Suprapubic skin (tissue), 3 donors: Measurements from ENCODE around the gene SWT1.

Experiments used
- CTCF ChIP-seq, 2 donors: fragments of 200-600 bp in 1 of 2; fragments of 450-650 bp in 1 of 2; sonication (generic) in 1 of 2; IDR thresholded peaks; one replicate each; pipeline ENCODE4 v1.5.1; 2016 to 2019; ENCODE audit warnings: antibody characterized with exemption in 2 of 2, mild to moderate bottlenecking in 1 of 2, moderate library complexity in 1 of 2
- EP300 ChIP-seq: sonication (generic); formaldehyde crosslinking; IDR thresholded peaks from one replicate; pipeline ENCODE4 v1.6.1; 2017; ENCODE audit warnings: antibody characterized with exemption
- POLR2A ChIP-seq, 2 donors: fragments of 450-650 bp; IDR thresholded peaks; one replicate each; pipeline ENCODE4 v1.6.1; 2017; ENCODE audit warnings: antibody characterized with exemption in 2 of 2, mild to moderate bottlenecking in 2 of 2, moderate library complexity in 2 of 2

GRCh38 chr1:185317886-185318310 lies 160.9 kb downstream of the SWT1 start:
- no peak for TF ChIP-seq CTCF (IDR thresholded peaks at IDR 0.05)
- TF ChIP-seq POLR2A (IDR thresholded peaks at IDR 0.05) = no peak
- no peak for TF ChIP-seq EP300
